Muscle of leg (tissue), 11 donors: ENCODE data around the gene TOMM7. TPM values are rescaled to one million over a fixed set of nuclear protein-coding genes. Genes with fewer than 3 reads are reported as not detected.
"Not testable (repeated sequence)": the region's sequence is repeated elsewhere in the genome, so short reads cannot be mapped to it uniquely, and the experiment has no call there.

Experiments used
- DNase-seq: peaks from one replicate; pipeline ENCODE4 v3.0.0; 2013
- H3K27ac ChIP-seq: one replicate; pipeline ENCODE4 v1.5.1; 2013; ENCODE audit warnings: mild to moderate bottlenecking, low read length, control low read depth
- H3K27me3 ChIP-seq: one replicate; pipeline ENCODE4 v1.6.1; 2013; ENCODE audit warnings: low read length; ENCODE audit not compliant: control insufficient read depth, insufficient read depth
- H3K36me3 ChIP-seq: one replicate; pipeline ENCODE4 v1.6.1; 2013; ENCODE audit warnings: low read length; ENCODE audit not compliant: control insufficient read depth, insufficient read depth
- H3K4me1 ChIP-seq: one replicate; pipeline ENCODE4 v1.6.1; 2013; ENCODE audit warnings: low read length; ENCODE audit not compliant: control insufficient read depth, insufficient read depth
- H3K4me3 ChIP-seq: one replicate; pipeline ENCODE4 v1.5.1; 2013; ENCODE audit warnings: low read length, control low read depth
- H3K9me3 ChIP-seq: replicated peaks from 2 replicates; pipeline ENCODE4 v1.6.1; 2013; ENCODE audit warnings: low read depth, low read length; ENCODE audit not compliant: control insufficient read depth
- WGBS: methylation state at CpG from one replicate; pipeline ENCODE4 v1.1.5; 2013; ENCODE audit warnings: missing lambda C conversion rate; ENCODE audit not compliant: insufficient coverage; 5-methylcytosine and 5-hydroxymethylcytosine counted together
- polyA plus RNA-seq, 8 donors: library from polyadenylated mRNA; unstranded; fragments of 120-200 nt; gene quantifications; one replicate each; pipeline versions ENCODE4 v1.2.1 to v1.2.3, GENCODE V29; 2013; ENCODE audit warnings: inconsistent platforms in 1 of 8, low replicate concordance in 1 of 8; ENCODE audit not compliant: insufficient read length in 8 of 8, insufficient read depth in 1 of 8
- total RNA-seq: library from RNA; stranded (reverse); fragments of 120-200 nt; gene quantifications from one replicate; pipeline ENCODE4 v1.2.4, GENCODE V29; 2013

Gene TOMM7
- total and polyA plus RNA-seq, 9 donors = 648 to 986 (median 834) TPM

- H3K9me3 ChIP-seq = no peaks in the 10 kb centered on the region
- no peaks in the 10 kb centered on the region for H3K4me1 ChIP-seq
- no peak for DNase-seq
- peaks cover 10% of the 10 kb centered on the region for H3K36me3 ChIP-seq
- H3K4me3 ChIP-seq = no peak overlapping the region
- H3K27me3 ChIP-seq = no peaks in the 10 kb centered on the region
- H3K27ac ChIP-seq = no peak overlapping the region
- WGBS = 100% methylated on average over 1 of the region's 1 CpG
Observed at GRCh38 chr7:22810843-22811242, 11.8 kb downstream of the TOMM7 start.

- H3K36me3 ChIP-seq = peaks cover 4% of the 10 kb centered on the region
- H3K9me3 ChIP-seq = no peaks in the 10 kb centered on the region
- DNase-seq = no peak
- H3K27ac ChIP-seq = no peak overlapping the region
- H3K4me3 ChIP-seq = no peak overlapping the region
- WGBS = 100% methylated on average over 3 of the region's 4 CpGs
- H3K4me1 ChIP-seq = no peaks in the 10 kb centered on the region
- no peaks in the 10 kb centered on the region for H3K27me3 ChIP-seq
Observed at GRCh38 chr7:22809902-22810642, 12.6 kb downstream of the TOMM7 start.

GRCh38 chr7:22808140-22808539, 14.5 kb downstream of the TOMM7 start:
- DNase-seq = no peak
- WGBS = 100% methylated on average over 1 of the region's 6 CpGs
- no peaks in the 10 kb centered on the region for H3K4me1 ChIP-seq
- peaks cover 4% of the 10 kb centered on the region for H3K36me3 ChIP-seq
- no peak overlapping the region for H3K4me3 ChIP-seq
- no peak overlapping the region for H3K27ac ChIP-seq
- no peaks in the 10 kb centered on the region for H3K27me3 ChIP-seq
- H3K9me3 ChIP-seq = no peaks in the 10 kb centered on the region

GRCh38 chr7:22806752-22807151, 15.9 kb downstream of the TOMM7 start:
- no peak overlapping the region for H3K4me3 ChIP-seq
- H3K27ac ChIP-seq = no peak overlapping the region
- no peak for DNase-seq
- no peaks in the 10 kb centered on the region for H3K4me1 ChIP-seq
- no peaks in the 10 kb centered on the region for H3K27me3 ChIP-seq
- peaks cover 2% of the 10 kb centered on the region for H3K36me3 ChIP-seq
- WGBS = 100% methylated on average over 3 of the region's 4 CpGs
- H3K9me3 ChIP-seq = no peaks in the 10 kb centered on the region

- no peak for DNase-seq
- Histone ChIP-seq H3K4me3 (no peak overlapping the region), H3K4me1 (no peaks in the 10 kb centered on the region), H3K27ac (no peak overlapping the region), H3K27me3 (no peaks in the 10 kb centered on the region), H3K36me3 (no peaks in the 10 kb centered on the region), H3K9me3 (no peaks in the 10 kb centered on the region)
- no CpG with 5 or more reads among the region's 2 CpGs for WGBS
Observed at GRCh38 chr7:22805227-22805626, 17.4 kb downstream of the TOMM7 start.

- no CpG with 5 or more reads among the region's 4 CpGs for WGBS
- not testable (repeated sequence) for H3K27me3 ChIP-seq, H3K27ac ChIP-seq, H3K4me3 ChIP-seq, H3K36me3 ChIP-seq, H3K4me1 ChIP-seq, H3K9me3 ChIP-seq, DNase-seq
Observed at GRCh38 chr7:22802831-22803230, 19.8 kb downstream of the TOMM7 start.

GRCh38 chr7:22802426-22802825, 20.2 kb downstream of the TOMM7 start:
- H3K9me3 ChIP-seq = no peaks in the 10 kb centered on the region
- 80% methylated on average over 2 of the region's 4 CpGs for WGBS
- no peak overlapping the region for H3K4me3 ChIP-seq
- H3K36me3 ChIP-seq = no peaks in the 10 kb centered on the region
- no peak for DNase-seq
- H3K4me1 ChIP-seq = no peaks in the 10 kb centered on the region
- no peaks in the 10 kb centered on the region for H3K27me3 ChIP-seq
- no peak overlapping the region for H3K27ac ChIP-seq

GRCh38 chr7:22801912-22802311, 20.7 kb downstream of the TOMM7 start:
- no CpG with 5 or more reads among the region's 4 CpGs for WGBS
- Histone ChIP-seq H3K4me3 (no peak overlapping the region), H3K27me3 (no peaks in the 10 kb centered on the region), H3K4me1 (no peaks in the 10 kb centered on the region), H3K9me3 (no peaks in the 10 kb centered on the region), H3K27ac (no peak overlapping the region), H3K36me3 (no peaks in the 10 kb centered on the region)
- no peak for DNase-seq

GRCh38 chr7:22799633-22800032, 23.0 kb downstream of the TOMM7 start:
- no peaks in the 10 kb centered on the region for H3K27me3 ChIP-seq
- WGBS = no CpG with 5 or more reads among the region's 2 CpGs
- no peak overlapping the region for H3K4me3 ChIP-seq
- no peaks in the 10 kb centered on the region for H3K9me3 ChIP-seq
- no peaks in the 10 kb centered on the region for H3K4me1 ChIP-seq
- no peaks in the 10 kb centered on the region for H3K36me3 ChIP-seq
- DNase-seq = no peak
- H3K27ac ChIP-seq = no peak overlapping the region

- H3K4me3 ChIP-seq = no peak overlapping the region
Observed at GRCh38 chr7:22793593-22794462, 28.8 kb downstream of the TOMM7 start.

More at GRCh38 chr7:22793593-22794462, 28.8 kb downstream of the TOMM7 start:
- H3K27me3 ChIP-seq = no peaks in the 10 kb centered on the region
- H3K27ac ChIP-seq = no peak overlapping the region
- no peaks in the 10 kb centered on the region for H3K9me3 ChIP-seq
- no peaks in the 10 kb centered on the region for H3K36me3 ChIP-seq
- H3K4me1 ChIP-seq = no peaks in the 10 kb centered on the region
- WGBS = 79% methylated on average over 2 of the region's 5 CpGs
- no peak for DNase-seq
